ENCODE measurements around the gene OR5M8.

The OR5M8 gene

GRCh38 chr11:56491270-56491669 is at the start of gene OR5M8:
Gene OR5M8 (minus strand): TSS chr11:56491370. CDS start chr11:56491370, 0 bp downstream.
- H3K36me3 ChIP-seq (ENCODE audit: control insufficient read depth, insufficient read depth, low read length): no peaks in the 10 kb centered on the region
- WGBS (ENCODE audit: insufficient coverage, insufficient read length): no CpG with 5 or more reads among the region's 7 CpGs
- H3K27ac ChIP-seq (ENCODE audit: low read length): no peak within 1 kb of the TSS
- H3K4me1 ChIP-seq (ENCODE audit: control insufficient read depth, insufficient read depth, low read length): no peaks in the 10 kb centered on the region
- no peaks in the 10 kb centered on the region for H3K9me3 ChIP-seq (ENCODE audit: control insufficient read depth, insufficient read depth, low read length)
- no peak for DNase-seq (ENCODE audit: low read depth, low spot score)
- no peaks in the 10 kb centered on the region for H3K27me3 ChIP-seq (ENCODE audit: control insufficient read depth, insufficient read depth, low read length)
- H3K4me3 ChIP-seq (ENCODE audit: low read length): no peak within 1 kb of the TSS

DNA sequence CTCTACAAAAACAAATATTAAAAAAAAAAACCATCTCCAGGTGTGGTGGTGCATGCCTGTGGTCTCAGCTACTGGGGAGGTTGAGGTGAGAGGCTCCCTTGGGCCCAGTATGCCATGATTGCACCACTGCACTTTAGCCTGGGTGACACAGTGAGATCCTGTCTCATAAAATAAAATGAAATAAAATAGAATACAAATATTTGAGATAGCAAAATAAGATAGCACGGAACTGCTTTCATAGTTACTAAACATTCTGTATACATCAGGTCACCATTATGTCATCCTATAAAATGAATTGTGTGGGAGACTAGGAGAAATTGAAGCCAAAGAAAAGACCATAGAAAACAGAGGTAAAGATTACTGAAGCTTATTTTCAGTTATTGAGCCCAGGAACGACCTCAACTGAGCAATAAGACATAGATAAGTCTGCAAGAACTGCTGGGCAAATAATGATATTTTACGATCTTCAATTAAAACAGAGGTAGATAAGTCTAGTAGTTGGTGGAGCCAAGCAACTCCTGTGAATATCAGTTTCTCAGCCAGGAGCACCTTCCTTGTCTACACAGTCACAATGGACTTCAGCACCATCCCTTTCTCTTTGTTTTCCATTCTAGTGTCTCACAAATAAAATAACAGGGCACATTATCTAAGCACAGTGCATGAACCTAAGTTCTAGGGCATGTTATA is 42.0 kb upstream of the OR5M8 start:
- H3K27me3 ChIP-seq (ENCODE audit: control insufficient read depth, insufficient read depth, low read length): no peaks in the 10 kb centered on the region
- WGBS (ENCODE audit: insufficient coverage, insufficient read length): no CpG with 5 or more reads among the region's 3 CpGs
- no peak overlapping the region for H3K4me3 ChIP-seq (ENCODE audit: low read length)
- no peak overlapping the region for H3K27ac ChIP-seq (ENCODE audit: low read length)
- H3K36me3 ChIP-seq (ENCODE audit: control insufficient read depth, insufficient read depth, low read length): no peaks in the 10 kb centered on the region
- no peaks in the 10 kb centered on the region for H3K4me1 ChIP-seq (ENCODE audit: control insufficient read depth, insufficient read depth, low read length)
- no peak for DNase-seq (ENCODE audit: low read depth, low spot score)
- no peaks in the 10 kb centered on the region for H3K9me3 ChIP-seq (ENCODE audit: control insufficient read depth, insufficient read depth, low read length)

DNA sequence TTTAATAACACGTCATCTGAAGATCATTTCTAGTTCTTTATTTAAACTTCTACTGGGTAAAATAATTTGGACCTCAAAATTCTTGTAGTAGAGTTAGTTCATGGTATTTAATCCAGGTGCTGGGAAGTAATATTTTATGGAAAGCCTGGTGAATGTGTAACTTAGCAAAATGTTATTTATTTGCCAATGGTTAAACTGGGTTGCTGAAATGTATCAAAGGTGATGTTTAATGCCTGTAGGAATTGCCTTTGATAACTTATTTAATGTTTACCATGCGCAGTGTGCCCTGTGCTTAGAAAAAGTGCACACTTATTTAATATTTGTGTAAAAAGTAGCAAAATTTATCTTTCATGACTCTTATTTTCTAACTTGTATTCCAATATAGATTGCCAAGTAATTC is 40.7 kb upstream of the OR5M8 start:
- H3K36me3 ChIP-seq (ENCODE audit: control insufficient read depth, insufficient read depth, low read length): no peaks in the 10 kb centered on the region
- WGBS (ENCODE audit: insufficient coverage, insufficient read length): no CpG with 5 or more reads among the region's 2 CpGs
- DNase-seq (ENCODE audit: low read depth, low spot score): no peak
- no peaks in the 10 kb centered on the region for H3K4me1 ChIP-seq (ENCODE audit: control insufficient read depth, insufficient read depth, low read length)
- no peak overlapping the region for H3K27ac ChIP-seq (ENCODE audit: low read length)
- H3K4me3 ChIP-seq (ENCODE audit: low read length): no peak overlapping the region
- H3K9me3 ChIP-seq (ENCODE audit: control insufficient read depth, insufficient read depth, low read length): no peaks in the 10 kb centered on the region
- H3K27me3 ChIP-seq (ENCODE audit: control insufficient read depth, insufficient read depth, low read length): no peaks in the 10 kb centered on the region

GRCh38 chr11:56522008-56522407 is 30.8 kb upstream of the OR5M8 start:
- H3K4me1 ChIP-seq (ENCODE audit: control insufficient read depth, insufficient read depth, low read length): no peaks in the 10 kb centered on the region
- H3K4me3 ChIP-seq (ENCODE audit: low read length): no peak overlapping the region
- no CpG with 5 or more reads among the region's 5 CpGs for WGBS (ENCODE audit: insufficient coverage, insufficient read length)
- H3K9me3 ChIP-seq (ENCODE audit: control insufficient read depth, insufficient read depth, low read length): no peaks in the 10 kb centered on the region
- no peaks in the 10 kb centered on the region for H3K27me3 ChIP-seq (ENCODE audit: control insufficient read depth, insufficient read depth, low read length)
- H3K27ac ChIP-seq (ENCODE audit: low read length): no peak overlapping the region
- DNase-seq (ENCODE audit: low read depth, low spot score): peak; percentile 18
- H3K36me3 ChIP-seq (ENCODE audit: control insufficient read depth, insufficient read depth, low read length): no peaks in the 10 kb centered on the region

- WGBS (ENCODE audit: insufficient coverage, insufficient read length): no CpG with 5 or more reads among the region's 1 CpG
- Histone ChIP-seq H3K4me1 (ENCODE audit: control insufficient read depth, insufficient read depth, low read length) (no peaks in the 10 kb centered on the region), H3K9me3 (ENCODE audit: control insufficient read depth, insufficient read depth, low read length) (no peaks in the 10 kb centered on the region), H3K36me3 (ENCODE audit: control insufficient read depth, insufficient read depth, low read length) (no peaks in the 10 kb centered on the region), H3K4me3 (ENCODE audit: low read length) (no peak overlapping the region), H3K27me3 (ENCODE audit: control insufficient read depth, insufficient read depth, low read length) (no peaks in the 10 kb centered on the region), H3K27ac (ENCODE audit: low read length) (no peak overlapping the region)
- DNase-seq (ENCODE audit: low read depth, low spot score): no peak
These were observed 22.1 kb upstream of the OR5M8 start for GRCh38 chr11:56513280-56513679.

GRCh38 chr11:56509439-56509838 is 18.3 kb upstream of the OR5M8 start:
- no peaks in the 10 kb centered on the region for H3K27me3 ChIP-seq (ENCODE audit: control insufficient read depth, insufficient read depth, low read length)
- no peak overlapping the region for H3K4me3 ChIP-seq (ENCODE audit: low read length)
- no peak overlapping the region for H3K27ac ChIP-seq (ENCODE audit: low read length)
- no peaks in the 10 kb centered on the region for H3K4me1 ChIP-seq (ENCODE audit: control insufficient read depth, insufficient read depth, low read length)
- H3K36me3 ChIP-seq (ENCODE audit: control insufficient read depth, insufficient read depth, low read length): no peaks in the 10 kb centered on the region
- no CpG with 5 or more reads among the region's 1 CpG for WGBS (ENCODE audit: insufficient coverage, insufficient read length)
- no peaks in the 10 kb centered on the region for H3K9me3 ChIP-seq (ENCODE audit: control insufficient read depth, insufficient read depth, low read length)
- DNase-seq (ENCODE audit: low read depth, low spot score): no peak

- Histone ChIP-seq H3K27ac (ENCODE audit: low read length) (no peak overlapping the region), H3K9me3 (ENCODE audit: control insufficient read depth, insufficient read depth, low read length) (no peaks in the 10 kb centered on the region), H3K4me3 (ENCODE audit: low read length) (no peak overlapping the region), H3K4me1 (ENCODE audit: control insufficient read depth, insufficient read depth, low read length) (no peaks in the 10 kb centered on the region), H3K36me3 (ENCODE audit: control insufficient read depth, insufficient read depth, low read length) (no peaks in the 10 kb centered on the region), H3K27me3 (ENCODE audit: control insufficient read depth, insufficient read depth, low read length) (no peaks in the 10 kb centered on the region)
- WGBS (ENCODE audit: insufficient coverage, insufficient read length): no CpG with 5 or more reads among the region's 28 CpGs
- DNase-seq (ENCODE audit: low read depth, low spot score): no peak
These were observed 5.8 kb upstream of the OR5M8 start for GRCh38 chr11:56497010-56497409.

GRCh38 chr11:56495117-56495516 is 3.9 kb upstream of the OR5M8 start:
- no peaks in the 10 kb centered on the region for H3K9me3 ChIP-seq (ENCODE audit: control insufficient read depth, insufficient read depth, low read length)
- DNase-seq (ENCODE audit: low read depth, low spot score): no peak
- H3K27me3 ChIP-seq (ENCODE audit: control insufficient read depth, insufficient read depth, low read length): no peaks in the 10 kb centered on the region

DNA sequence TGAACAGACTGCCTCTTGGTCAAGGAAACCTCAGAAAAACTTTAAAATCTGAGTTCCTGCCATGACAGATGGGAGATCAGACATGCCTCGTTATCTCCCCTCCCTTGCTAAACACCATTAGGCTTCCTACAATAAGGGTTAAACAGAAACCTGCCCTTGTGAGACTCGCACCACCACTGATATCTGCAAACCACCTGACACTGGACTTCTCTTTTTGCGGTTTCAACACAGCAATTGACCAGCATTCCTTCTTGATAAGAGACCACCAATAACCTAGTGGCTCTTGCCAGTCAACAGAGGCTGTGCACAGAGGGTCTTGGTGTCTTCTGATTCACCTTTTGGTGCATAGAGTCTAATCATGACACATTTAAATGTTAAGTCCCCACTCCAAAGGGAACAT is 4.4 kb downstream of the OR5M8 start:
- DNase-seq (ENCODE audit: low read depth, low spot score): no peak
- Histone ChIP-seq H3K9me3 (ENCODE audit: control insufficient read depth, insufficient read depth, low read length) (no peaks in the 10 kb centered on the region), H3K4me3 (ENCODE audit: low read length) (no peak overlapping the region), H3K4me1 (ENCODE audit: control insufficient read depth, insufficient read depth, low read length) (no peaks in the 10 kb centered on the region), H3K36me3 (ENCODE audit: control insufficient read depth, insufficient read depth, low read length) (no peaks in the 10 kb centered on the region), H3K27ac (ENCODE audit: low read length) (no peak overlapping the region), H3K27me3 (ENCODE audit: control insufficient read depth, insufficient read depth, low read length) (no peaks in the 10 kb centered on the region)
- WGBS (ENCODE audit: insufficient coverage, insufficient read length): no CpG with 5 or more reads among the region's 3 CpGs

More at GRCh38 chr11:56495117-56495516, 3.9 kb upstream of the OR5M8 start:
- no peaks in the 10 kb centered on the region for H3K36me3 ChIP-seq (ENCODE audit: control insufficient read depth, insufficient read depth, low read length)
- no peaks in the 10 kb centered on the region for H3K4me1 ChIP-seq (ENCODE audit: control insufficient read depth, insufficient read depth, low read length)
- WGBS (ENCODE audit: insufficient coverage, insufficient read length): no CpG with 5 or more reads among the region's 2 CpGs
- H3K27ac ChIP-seq (ENCODE audit: low read length): no peak overlapping the region
- H3K4me3 ChIP-seq (ENCODE audit: low read length): no peak overlapping the region

- Histone ChIP-seq H3K9me3 (ENCODE audit: control insufficient read depth, insufficient read depth, low read length) (no peaks in the 10 kb centered on the region), H3K4me1 (ENCODE audit: control insufficient read depth, insufficient read depth, low read length) (no peaks in the 10 kb centered on the region), H3K27me3 (ENCODE audit: control insufficient read depth, insufficient read depth, low read length) (no peaks in the 10 kb centered on the region), H3K36me3 (ENCODE audit: control insufficient read depth, insufficient read depth, low read length) (no peaks in the 10 kb centered on the region), H3K27ac (ENCODE audit: low read length) (no peak overlapping the region), H3K4me3 (ENCODE audit: low read length) (no peak overlapping the region)
- WGBS (ENCODE audit: insufficient coverage, insufficient read length): no CpG with 5 or more reads among the region's 1 CpG
- DNase-seq (ENCODE audit: low read depth, low spot score): no peak
These were observed 16.4 kb downstream of the OR5M8 start for GRCh38 chr11:56474729-56475235.

GRCh38 chr11:56473252-56473651 is 17.9 kb downstream of the OR5M8 start, which contains the start of gene OR5M3:
Gene OR5M3 (minus strand): TSS chr11:56473352. CDS start chr11:56470497, 2,855 bp downstream.
- Histone ChIP-seq H3K27ac (ENCODE audit: low read length) (no peak within 1 kb of the TSS), H3K9me3 (ENCODE audit: control insufficient read depth, insufficient read depth, low read length) (no peaks in the 10 kb centered on the region), H3K4me3 (ENCODE audit: low read length) (no peak within 1 kb of the TSS), H3K4me1 (ENCODE audit: control insufficient read depth, insufficient read depth, low read length) (no peaks in the 10 kb centered on the region), H3K36me3 (ENCODE audit: control insufficient read depth, insufficient read depth, low read length) (no peaks in the 10 kb centered on the region), H3K27me3 (ENCODE audit: control insufficient read depth, insufficient read depth, low read length) (no peaks in the 10 kb centered on the region)
- WGBS (ENCODE audit: insufficient coverage, insufficient read length): no CpG with 5 or more reads among the region's 6 CpGs
- no peak for DNase-seq (ENCODE audit: low read depth, low spot score)

All from iPS DF 6.9 (cell line).